Pulmonary artery endothelial cell (primary cell): ENCODE measurements around the gene MADD. TPM values are rescaled to one million over a fixed set of nuclear protein-coding genes. Genes with fewer than 3 reads are reported as not detected.
"Not testable (repeated sequence)": the region's sequence is repeated elsewhere in the genome, so short reads cannot be mapped to it uniquely, and the experiment has no call there.

ENCODE experiments used
- DNase-seq: peaks from one replicate; pipeline ENCODE4 v3.0.0-alpha.2; 2011; ENCODE audit warnings: low read depth, low spot score
- total RNA-seq: library from RNA; depleted of rRNA; stranded (reverse); fragments of >200 nt; gene quantifications from 2 replicates; pipeline ENCODE4 v1.2.3, GENCODE V29; 2014

The MADD gene
- total RNA-seq, 1 donor from 2014 or later, result 12.5 TPM

DNA sequence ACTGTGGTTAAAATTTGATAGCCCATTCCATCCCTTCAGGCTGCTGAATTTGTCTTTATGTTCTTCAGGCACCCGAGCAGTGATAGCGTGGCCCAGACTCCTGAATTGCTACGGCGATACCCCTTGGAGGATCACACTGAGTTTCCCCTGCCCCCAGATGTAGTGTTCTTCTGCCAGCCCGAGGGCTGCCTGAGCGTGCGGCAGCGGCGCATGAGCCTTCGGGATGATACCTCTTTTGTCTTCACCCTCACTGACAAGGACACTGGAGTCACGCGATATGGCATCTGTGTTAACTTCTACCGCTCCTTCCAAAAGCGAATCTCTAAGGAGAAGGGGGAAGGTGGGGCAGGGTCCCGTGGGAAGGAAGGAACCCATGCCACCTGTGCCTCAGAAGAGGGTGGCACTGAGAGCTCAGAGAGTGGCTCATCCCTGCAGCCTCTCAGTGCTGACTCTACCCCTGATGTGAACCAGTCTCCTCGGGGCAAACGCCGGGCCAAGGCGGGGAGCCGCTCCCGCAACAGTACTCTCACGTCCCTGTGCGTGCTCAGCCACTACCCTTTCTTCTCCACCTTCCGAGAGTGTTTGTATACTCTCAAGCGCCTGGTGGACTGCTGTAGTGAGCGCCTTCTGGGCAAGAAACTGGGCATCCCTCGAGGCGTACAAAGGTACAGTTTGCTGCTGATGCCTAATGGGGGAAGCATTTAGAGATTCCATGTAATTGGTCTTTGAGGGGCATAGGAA lies 4.7 kb downstream of the MADD start:
- no peak for DNase-seq

DNA sequence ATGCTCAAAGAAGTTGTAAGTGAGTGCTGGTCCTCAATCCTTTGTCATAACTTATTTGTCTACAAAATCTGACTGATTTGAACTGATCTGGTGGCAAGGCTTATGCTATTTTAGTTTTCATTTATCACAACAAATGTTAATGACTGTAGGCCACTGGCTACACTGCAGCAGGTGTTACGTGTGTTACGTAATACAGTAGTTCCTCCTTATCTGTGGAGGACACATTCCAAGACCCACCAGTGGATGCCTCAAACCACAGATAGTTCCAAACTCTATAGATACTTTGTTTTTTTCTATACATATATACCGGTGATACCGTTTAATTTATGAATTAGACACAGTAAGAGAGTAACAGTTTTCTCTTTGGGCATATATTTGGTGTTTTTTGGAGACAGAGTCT lies 7.0 kb downstream of the MADD start:
- DNase-seq, result no peak

DNA sequence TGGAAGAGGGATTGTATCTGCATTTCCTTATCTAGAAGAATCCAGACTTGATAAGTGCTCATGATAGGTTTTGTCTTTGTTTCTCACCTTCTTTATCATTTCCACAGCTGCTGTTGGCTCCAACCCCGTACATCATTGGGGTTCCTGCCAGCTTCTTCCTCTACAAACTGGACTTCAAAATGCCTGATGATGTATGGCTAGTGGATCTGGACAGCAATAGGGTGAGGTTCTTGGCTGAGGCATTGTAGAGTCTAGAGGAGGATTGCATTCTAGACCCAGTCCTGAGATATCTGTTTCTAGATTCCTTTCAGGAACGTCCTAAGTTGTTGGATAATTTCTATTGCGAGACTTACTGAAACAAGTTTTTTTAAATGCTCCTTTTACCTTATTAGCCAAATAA lies 8.1 kb downstream of the MADD start:
- no peak for DNase-seq

DNA sequence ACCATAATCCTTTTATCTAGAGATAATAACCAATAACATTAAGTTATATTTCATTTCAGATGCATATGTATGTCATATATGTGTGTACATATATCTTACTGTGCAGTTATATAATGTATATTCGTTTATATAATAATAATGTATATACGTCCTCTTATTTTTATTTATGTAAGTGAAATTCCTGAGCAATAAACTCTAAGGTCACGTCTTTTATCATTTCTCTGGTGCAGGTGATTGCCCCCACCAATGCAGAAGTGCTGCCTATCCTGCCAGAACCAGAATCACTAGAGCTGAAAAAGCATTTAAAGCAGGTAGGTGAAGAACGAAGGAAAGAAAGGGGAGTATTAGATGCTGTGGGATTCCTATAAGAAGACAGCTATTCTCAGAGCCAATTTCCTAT lies 8.8 kb downstream of the MADD start:
- no peak for DNase-seq

DNA sequence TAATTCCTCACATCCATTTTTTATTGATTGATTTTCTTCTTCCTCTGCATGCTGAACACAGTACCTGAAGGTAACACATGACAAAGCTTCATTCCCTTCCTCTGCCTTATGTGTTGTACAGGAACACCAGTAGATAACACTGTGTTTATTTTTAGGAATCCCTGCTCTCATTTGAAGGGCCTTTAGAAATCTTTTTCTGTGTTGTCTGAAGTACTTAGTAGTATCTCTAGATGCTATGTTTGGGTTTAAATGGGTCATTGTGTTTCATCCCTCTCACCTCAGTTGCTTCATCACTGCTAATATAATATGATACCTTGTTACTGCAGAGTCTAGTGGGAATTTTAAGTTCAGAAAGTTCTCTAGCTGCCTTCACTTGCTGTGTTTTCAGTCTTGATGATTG lies 10.2 kb downstream of the MADD start:
- no peak for DNase-seq

DNA sequence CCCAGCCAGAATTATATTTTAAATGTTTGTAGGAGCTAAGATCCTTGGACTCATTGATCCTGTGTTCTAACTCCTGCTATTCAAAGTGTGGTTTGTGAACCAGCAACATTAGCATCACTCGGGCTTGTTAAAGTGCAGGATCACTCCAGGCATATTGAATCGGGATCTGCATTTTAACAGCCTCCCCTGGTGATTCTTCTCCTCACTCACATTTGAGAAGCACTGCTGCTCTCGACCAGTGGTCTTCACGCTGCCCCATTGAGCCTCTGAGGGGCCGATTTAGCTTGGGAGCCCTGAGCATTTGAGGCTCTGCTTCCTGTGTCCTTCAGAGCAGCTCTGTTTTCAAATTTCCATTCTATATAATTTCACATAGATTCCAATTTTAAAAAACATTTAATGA lies 10.9 kb downstream of the MADD start:
- no peak for DNase-seq

DNA sequence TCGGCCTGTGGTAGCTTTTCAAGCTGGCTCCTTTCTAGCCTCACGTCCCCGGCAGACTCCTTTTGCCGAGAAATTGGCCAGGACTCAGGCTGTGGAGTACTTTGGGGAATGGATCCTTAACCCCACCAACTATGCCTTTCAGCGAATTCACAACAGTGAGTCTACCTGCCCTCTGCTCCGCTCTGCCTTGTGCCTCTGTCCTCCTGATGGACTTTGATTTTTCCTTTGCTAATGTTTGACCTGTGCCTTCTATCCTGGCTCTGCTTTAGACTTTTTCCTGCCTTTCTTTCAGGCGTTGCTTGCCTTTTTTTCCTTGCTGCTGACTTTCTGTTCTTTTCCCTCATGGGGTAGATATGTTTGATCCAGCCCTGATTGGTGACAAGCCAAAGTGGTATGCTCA lies 12.5 kb downstream of the MADD start:
- no peak for DNase-seq

DNA sequence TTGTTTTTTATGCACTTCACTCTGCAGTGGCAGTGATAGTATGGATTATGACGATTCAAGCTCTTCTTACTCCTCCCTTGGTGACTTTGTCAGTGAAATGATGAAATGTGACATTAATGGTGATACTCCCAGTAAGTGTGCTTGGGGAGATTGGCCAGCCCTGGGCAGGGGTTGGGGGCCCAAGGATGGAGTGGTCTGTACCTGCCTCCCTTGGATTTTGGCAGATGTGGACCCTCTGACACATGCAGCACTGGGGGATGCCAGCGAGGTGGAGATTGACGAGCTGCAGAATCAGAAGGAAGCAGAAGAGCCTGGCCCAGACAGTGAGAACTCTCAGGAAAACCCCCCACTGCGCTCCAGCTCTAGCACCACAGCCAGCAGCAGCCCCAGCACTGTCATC lies 14.2 kb downstream of the MADD start:
- DNase-seq, result no peak

DNA sequence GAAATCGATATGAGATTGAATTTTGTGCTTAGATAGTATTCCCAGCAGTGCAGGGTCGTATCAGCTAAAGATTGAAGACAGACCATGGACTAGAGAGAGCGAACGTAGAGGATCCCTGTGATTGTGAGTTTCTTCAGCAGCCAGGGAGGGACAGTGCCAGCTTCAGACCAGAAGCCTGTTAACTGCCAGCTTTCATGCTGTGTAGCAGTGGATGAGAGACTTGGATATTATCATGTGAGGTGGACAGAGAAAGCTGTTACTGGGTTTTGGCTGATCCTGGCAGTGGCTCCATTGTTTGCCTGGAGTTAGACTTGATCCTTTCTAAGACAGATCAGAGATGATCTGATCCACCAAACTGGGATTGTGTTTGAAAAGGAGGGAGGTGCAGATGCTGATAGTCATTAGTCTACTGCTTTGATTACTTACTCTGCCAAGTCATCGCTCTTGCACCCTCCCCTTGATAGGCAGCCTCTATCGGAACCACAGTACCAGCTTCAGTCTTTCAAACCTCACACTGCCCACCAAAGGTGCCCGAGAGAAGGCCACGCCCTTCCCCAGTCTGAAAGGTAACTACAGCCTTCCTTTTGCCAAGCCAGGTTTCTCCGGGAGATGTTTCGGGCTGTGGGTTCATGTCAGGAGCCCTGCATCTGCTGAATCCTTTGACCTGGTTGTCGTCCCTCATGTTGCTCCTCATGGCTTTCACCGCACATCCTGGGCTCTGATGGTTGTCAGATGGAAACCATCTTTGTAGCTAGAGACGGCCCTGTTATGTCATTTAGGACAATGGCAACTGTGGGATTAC lies 16.2 kb downstream of the MADD start:
- DNase-seq, result no peak

DNA sequence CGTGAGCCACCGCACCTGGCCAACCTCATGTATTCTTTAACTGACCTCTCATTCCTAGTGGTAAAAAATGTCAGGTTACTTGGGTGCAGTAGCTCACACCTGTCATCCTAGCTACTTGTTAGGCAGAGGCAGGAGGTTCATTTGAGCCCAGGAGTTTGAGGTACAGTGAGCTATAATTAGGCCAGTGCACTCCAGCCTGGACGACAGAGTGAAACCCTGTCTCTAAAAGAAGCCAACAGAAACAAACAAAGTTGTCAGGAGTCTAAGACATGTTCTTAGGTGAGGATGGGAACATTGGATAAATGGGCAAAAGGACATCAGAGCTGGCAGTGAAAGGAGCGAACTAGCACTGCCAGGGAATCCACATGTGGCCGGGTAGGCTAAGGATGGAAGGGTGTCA lies 18.1 kb downstream of the MADD start:
- DNase-seq, result no peak

DNA sequence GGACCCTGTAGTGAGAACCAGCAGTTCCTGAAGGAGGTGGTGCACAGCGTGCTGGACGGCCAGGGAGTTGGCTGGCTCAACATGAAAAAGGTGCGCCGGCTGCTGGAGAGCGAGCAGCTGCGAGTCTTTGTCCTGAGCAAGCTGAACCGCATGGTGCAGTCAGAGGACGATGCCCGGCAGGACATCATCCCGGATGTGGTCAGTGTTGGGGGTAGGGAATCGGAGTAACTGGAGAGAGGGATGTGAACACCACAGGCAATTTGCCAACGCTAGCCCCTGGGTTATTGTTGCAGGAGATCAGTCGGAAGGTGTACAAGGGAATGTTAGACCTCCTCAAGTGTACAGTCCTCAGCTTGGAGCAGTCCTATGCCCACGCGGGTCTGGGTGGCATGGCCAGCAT lies 19.9 kb downstream of the MADD start:
- no peak for DNase-seq

DNA sequence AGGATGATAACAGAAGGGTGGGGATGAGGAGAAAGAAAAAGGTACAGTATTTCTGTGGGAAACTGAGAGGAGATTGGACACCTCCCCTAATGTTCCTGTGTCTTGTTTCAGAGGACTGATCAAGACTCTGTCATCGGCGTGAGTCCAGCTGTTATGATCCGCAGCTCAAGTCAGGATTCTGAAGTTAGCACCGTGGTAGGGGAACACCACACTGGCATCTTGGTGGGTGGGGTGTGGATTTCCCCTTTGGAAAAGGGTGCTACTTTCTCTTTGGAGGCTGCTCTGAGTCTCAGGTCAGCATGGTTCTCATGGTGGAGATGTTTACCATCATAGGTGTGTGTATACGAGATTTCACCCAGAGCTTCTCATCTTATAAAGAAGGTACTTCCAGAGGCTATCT lies 25.5 kb downstream of the MADD start:
- no peak for DNase-seq

DNA sequence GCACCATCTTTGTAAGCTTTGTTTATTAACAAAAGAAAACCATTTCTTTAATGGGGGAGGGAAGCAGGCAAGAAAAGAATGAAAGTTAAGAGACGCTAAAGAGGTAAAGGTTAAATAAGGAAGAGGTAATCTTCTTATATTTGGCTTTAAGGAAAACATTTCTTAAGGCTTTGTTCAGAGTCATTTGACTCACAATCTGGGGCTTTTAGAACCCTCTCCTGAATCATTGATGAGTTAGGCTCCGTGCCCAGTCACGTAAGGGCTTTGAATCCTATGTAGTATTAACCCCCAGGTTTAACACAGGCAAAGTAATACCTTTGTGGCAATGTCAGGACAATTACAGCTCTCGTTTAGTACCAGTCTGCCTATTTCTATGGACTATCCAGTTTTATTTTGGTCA lies 26.1 kb downstream of the MADD start:
- DNase-seq, result no peak

DNA sequence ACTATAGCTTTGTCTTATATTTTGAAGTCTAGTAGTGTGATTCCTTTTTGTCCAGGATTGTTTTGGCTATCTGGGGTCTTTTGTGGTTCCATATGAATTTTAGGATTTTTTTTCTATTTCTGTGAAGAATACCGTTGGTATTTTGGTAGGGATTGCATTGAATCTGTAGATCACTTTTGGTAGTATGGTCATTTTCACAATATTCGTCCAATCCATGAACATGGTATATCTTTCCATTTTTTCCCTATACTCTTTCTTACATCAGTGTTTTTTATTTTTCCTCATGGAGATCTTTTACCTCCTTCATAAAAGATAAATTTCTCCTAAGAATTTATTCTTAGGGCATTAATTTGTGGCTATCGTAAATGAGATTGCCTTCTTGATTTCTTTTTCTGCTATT lies 29.1 kb downstream of the MADD start:
- DNase-seq, result no peak

DNA sequence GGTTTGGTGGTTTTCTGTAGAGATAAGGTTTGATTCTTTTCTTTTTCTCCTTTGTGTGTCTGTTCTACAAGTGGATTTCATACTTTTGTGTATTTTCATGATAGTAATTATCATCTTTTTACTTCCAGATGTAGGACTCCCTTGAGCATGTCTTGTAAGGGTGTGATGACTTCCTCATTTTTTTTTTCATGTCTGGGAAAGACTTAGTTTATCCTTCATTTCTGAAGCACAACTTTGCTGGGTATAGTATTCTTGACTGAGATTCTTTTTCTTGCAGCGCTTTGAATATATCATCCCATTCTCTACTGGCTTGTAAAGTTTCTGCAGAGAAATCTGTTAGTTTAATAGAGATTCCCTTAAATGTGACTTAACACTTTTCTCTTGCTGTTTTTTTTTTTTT lies 32.9 kb downstream of the MADD start:
- no peak for DNase-seq

DNA sequence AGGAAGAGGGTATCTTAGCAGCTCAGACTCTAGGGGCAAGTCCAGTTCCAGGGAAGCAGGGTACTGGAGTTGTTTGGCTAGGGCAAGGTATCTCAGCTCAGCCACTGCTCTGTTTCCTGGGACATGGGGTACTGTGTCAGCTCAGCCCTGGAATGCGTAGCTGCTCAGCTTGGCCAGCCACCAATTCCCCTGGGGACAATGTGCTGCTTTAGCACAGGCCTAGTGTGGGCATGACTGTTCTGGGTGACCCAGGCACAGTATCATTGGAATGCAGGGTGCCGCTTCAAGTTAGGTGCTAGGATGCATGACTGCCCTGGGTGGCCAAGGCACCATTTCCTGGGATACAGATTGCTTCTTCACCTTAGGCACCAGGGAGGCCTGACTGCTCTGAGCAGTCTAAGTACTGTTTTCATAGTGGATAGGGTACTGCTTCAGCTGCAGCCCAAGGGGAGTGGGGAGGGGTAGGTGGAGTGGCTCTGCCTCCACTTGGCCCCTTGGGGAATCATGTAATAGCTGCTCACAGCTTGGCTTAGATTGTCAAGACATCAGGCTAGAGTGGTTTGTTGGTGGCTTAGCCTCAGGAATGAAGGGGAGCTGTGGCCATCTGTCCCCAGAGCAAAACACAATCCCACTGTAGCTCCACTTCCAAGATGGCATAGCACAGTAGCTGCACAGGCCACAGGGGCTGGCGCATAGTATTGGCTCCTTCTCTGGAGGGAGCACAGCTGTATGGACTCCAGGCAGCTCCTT lies 36.0 kb downstream of the MADD start:
- no peak for DNase-seq

DNA sequence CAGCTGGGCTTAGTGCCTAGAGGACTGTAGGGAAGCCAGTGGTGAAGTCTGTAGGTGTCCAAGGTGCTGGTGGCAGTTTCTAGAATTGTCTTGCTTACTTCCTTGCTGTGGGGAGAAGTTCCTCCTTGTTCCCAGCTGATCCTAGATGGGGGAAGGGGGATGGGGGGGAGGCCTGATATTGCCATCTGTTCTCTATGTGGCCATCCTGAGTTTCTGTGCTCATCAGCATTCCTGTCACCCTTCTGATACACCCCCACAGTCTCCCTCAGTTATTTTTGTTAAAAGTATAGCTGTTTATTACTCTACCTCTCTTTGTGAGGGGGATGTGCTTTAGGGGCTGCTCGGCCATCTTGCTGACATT lies 36.5 kb downstream of the MADD start:
- DNase-seq, result no peak

DNA sequence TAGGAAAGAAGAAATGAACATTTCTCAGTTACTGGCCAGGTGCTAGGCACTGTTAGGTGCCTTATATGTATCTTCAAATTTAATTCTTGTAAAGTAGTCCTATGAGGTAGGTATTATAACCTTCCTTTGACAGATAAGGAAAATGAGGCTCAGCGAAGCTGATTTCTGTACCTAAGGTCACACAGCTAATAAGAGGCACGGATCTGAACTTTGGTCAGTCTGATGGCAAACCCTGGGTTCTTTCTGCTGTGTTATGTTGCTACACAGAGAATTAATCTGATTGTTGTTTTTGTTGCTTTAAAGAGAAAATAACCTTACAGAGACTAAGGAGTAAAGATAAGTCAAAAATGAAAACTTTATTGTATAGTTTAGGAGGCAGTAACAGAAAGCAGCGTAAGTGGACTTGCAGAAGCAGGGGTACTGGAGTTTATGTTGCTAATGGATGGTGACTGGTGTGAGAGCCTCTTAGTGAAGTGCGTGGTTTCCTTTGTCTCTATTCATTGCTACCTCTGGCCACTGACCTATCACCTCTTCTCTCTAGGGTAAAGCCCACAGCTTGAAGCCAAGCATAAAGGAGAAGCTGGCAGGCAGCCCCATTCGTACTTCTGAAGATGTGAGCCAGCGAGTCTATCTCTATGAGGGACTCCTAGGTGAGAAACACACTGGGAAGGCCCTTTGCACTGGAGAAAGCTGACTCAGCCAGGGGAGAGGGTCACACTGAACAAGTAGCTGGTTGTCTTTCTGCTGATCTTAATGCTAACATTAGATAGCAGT lies 38.3 kb downstream of the MADD start:
- no peak for DNase-seq

DNA sequence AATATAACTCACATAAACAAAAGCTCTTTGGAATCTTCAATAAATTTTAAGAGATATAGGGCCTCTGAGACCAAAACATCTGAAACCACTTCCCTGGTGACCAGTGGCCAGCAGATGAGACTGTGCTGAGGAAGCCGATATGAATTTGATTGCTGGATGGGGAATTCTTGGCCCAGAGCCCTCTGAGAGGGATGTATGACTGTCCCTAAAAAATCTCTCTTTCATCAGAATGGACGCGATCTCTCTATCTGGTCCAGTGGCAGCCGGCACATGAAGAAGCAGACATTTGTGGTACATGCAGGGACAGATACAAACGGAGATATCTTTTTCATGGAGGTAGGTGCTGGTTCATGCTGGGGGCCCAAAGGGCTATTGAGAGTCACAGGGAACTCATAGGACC lies 45.1 kb downstream of the MADD start:
- DNase-seq, result no peak

DNA sequence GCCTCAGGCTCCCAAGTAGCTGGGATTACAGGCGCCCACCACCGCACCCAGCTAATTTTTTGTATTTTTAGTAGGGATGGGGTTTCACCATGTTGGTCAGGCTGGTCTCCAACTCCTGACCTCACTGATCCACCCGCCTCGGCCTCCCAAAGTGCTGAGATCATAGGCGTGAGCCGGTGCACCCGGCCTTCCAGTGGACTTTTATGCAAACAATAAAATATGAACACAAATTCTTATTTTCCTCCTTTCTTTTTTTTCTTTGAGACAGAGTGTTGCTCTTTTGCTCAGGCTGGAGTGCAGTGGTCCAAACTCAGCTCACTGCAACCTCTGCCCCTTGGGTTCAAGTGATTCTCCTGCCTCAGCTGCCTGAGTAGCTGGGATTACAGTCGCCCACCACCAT lies 46.6 kb downstream of the MADD start:
- not testable (repeated sequence) for DNase-seq

DNA sequence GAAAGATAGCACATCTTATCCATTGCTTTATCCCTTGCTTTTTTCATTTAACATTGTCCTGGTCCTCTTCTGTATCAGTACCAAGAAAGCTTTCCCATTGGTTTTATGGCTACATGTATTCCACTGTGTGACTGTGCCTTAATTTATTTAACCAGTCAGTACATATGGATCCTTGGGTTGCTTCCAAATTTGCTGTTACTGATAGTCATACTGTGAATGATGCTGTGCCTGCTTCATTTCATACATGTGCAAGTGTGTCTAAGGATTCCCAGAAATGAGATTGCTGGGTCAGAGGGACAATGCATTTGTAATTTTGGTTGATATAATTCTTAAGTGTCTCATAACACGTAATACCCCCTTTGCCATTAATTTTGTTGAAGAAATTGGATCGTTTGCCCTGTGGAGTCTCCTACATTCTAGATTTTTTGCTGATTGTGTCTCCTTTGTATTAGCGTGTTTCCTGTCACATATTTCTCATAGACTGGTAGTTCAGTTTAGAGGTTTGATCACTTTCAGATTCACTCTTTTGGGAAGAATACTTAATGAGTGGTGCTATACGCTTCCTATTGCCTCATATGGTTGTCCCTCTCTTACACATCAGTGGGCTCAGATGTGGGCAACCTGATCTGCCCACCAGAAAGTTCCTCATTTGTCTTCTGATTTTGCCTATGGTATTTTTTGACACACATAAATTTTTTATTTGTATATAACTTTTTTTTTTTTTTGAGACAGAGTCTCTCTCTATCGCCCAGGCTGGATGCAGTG lies 47.3 kb downstream of the MADD start:
- no peak for DNase-seq
